ENCODE measurements around the gene PCGF1. TPM values are rescaled to one million over a fixed set of nuclear protein-coding genes. Genes with fewer than 3 reads are reported as not detected.
A peak's percentile ranks its signal among the peaks of the same experiment; 100 is the strongest.

The PCGF1 gene
- total RNA-seq, 2 donors from 2014 or later, result 13.6 to 14.7 TPM

DNA sequence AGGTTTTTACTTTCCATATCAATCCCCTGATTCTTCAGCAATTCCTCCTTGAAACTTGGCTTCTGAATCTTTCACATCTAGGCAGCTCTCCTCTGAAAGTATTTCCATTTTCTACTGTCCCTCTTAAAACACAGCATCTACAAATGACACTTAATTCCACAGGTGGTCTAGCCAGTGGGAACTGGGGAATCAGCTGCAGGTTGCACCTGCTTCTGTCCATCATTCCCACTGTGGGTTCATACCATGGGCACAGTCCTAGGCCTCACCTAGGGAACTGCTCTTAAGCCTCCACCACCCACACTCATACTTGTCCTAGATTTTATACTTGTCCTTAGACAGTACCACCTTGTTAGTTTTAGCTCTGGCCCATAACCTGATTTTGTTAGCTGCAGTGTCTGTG is 44.0 kb upstream of the PCGF1 start:
- no peak for DNase-seq (ENCODE audit: low spot score)
- Histone ChIP-seq H3K9me3 (no peaks in the 10 kb centered on the region), H3K36me3 (no peaks in the 10 kb centered on the region), H3K4me1 (replicated peaks) (no peaks in the 10 kb centered on the region), H3K27me3 (replicated peaks; ENCODE audit: insufficient read depth) (no peaks in the 10 kb centered on the region), H3K4me3 (no peak overlapping the region), H3K27ac (no peak overlapping the region)
- intact Hi-C loops (cut with DNase I), result no loop called here
- TF ChIP-seq CTCF (IDR thresholded peaks at IDR 0.05) (no peak), POLR2AphosphoS5 (IDR thresholded peaks at IDR 0.05) (no peak), POLR2A (IDR thresholded peaks at IDR 0.05) (no peak)

- intact Hi-C loops (cut with DNase I), result no loop called here
- no peak overlapping the region for H3K4me3 ChIP-seq
Measured at GRCh38 chr2:74550231-74550630, 42.7 kb upstream of the PCGF1 start.

GRCh38 chr2:74548900-74549826 is 41.7 kb upstream of the PCGF1 start:
- no peaks in the 10 kb centered on the region for H3K27me3 ChIP-seq (replicated peaks; ENCODE audit: insufficient read depth)
- no peaks in the 10 kb centered on the region for H3K4me1 ChIP-seq (replicated peaks)
- intact Hi-C loops (cut with DNase I), result no loop called here
- TF ChIP-seq CTCF (IDR thresholded peaks at IDR 0.05) (no peak), POLR2A (IDR thresholded peaks at IDR 0.05) (peak; percentile 28)
- peak; percentile 32 for DNase-seq (ENCODE audit: low spot score)
- H3K9me3 ChIP-seq, result no peaks in the 10 kb centered on the region
- H3K36me3 ChIP-seq, result no peaks in the 10 kb centered on the region
- peak overlapping the region; percentile 20 to 49 for H3K27ac ChIP-seq
- 8% methylated on average over 46 of the region's 85 CpGs for WGBS
- H3K4me3 ChIP-seq, result peak overlapping the region; percentile 40 to 44

More at GRCh38 chr2:74550231-74550630, 42.7 kb upstream of the PCGF1 start:
- Histone ChIP-seq H3K9me3 (no peaks in the 10 kb centered on the region), H3K27me3 (replicated peaks; ENCODE audit: insufficient read depth) (no peaks in the 10 kb centered on the region), H3K36me3 (no peaks in the 10 kb centered on the region), H3K4me1 (replicated peaks) (no peaks in the 10 kb centered on the region), H3K27ac (no peak overlapping the region)
- WGBS, result 93% methylated on average over 7 of the region's 7 CpGs
- no peak for DNase-seq (ENCODE audit: low spot score)
- TF ChIP-seq POLR2AphosphoS5 (IDR thresholded peaks at IDR 0.05) (no peak), CTCF (IDR thresholded peaks at IDR 0.05) (no peak), POLR2A (IDR thresholded peaks at IDR 0.05) (no peak)

DNA sequence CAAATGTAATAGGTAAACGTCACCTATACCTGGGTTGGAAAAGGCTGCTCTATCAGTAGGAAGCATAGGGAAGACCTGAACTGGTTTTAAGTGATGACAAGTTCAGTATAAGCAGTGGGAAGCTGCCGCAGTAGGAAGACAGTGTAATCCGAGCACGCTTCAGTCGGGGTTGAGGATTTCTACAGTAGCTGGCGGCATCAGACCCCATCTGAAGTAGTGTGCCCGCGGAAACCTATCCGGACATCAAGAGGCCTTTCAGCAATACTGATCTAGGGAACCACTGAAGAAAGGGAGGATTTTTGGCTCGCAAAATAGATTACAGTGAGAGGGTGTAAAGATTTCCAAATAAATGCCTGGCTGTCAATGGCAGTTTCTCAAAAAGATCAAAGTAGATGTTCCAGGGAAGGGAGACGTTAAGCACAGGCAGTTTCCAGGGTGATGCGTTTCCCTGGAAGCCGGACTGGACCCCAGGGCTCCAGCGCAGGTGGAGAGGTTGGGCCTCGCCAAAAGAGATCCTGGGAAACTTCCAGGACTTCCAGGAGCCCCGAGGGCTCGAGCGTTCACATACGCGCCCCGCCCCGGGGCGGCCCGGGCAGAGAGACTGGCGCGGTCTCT is 40.9 kb upstream of the PCGF1 start:
- intact Hi-C loops (cut with DNase I), result no loop called here
- 8% methylated on average over 26 of the region's 26 CpGs for WGBS
- Histone ChIP-seq H3K4me1 (replicated peaks) (no peaks in the 10 kb centered on the region), H3K27me3 (replicated peaks; ENCODE audit: insufficient read depth) (no peaks in the 10 kb centered on the region), H3K36me3 (no peaks in the 10 kb centered on the region), H3K4me3 (peak overlapping the region; percentile 40 to 44), H3K27ac (peak overlapping the region; percentile 20 to 49), H3K9me3 (no peaks in the 10 kb centered on the region)
- no peak for TF ChIP-seq CTCF (IDR thresholded peaks at IDR 0.05)
- TF ChIP-seq POLR2AphosphoS5 (IDR thresholded peaks at IDR 0.05), result no peak
- no peak for TF ChIP-seq POLR2A (IDR thresholded peaks at IDR 0.05)
- no peak for DNase-seq (ENCODE audit: low spot score)
